Activated CD8-positive, alpha-beta memory T cell treated with anti-CD3 and anti-CD28 coated beads for 36 hours (primary cell): Measurements from ENCODE around the gene UBASH3A. TPM values are rescaled to one million over a fixed set of nuclear protein-coding genes. Genes with fewer than 3 reads are reported as not detected.

ENCODE experiments used
- CTCF ChIA-PET: fragments of 350-600 bp; sonication (Branson Sonifier 250); formaldehyde crosslinking; loops from one replicate; lab custom pipeline; 2021; ENCODE audit warnings: antibody characterized with exemption; lab: Charles Lee
- POLR2A ChIA-PET: fragments of 350-600 bp; sonication (Branson Sonifier 250); formaldehyde crosslinking; loops from one replicate; lab custom pipeline; 2021; ENCODE audit warnings: antibody characterized with exemption; lab: Charles Lee
- total RNA-seq, 2 experiments: library from RNA; stranded (reverse); gene quantifications; one replicate each; pipeline ENCODE4 v1.2.3, GENCODE V29; 2021

The UBASH3A gene
- 10 to 100 TPM; 27.4 to 28.2 TPM for total RNA-seq

DNA sequence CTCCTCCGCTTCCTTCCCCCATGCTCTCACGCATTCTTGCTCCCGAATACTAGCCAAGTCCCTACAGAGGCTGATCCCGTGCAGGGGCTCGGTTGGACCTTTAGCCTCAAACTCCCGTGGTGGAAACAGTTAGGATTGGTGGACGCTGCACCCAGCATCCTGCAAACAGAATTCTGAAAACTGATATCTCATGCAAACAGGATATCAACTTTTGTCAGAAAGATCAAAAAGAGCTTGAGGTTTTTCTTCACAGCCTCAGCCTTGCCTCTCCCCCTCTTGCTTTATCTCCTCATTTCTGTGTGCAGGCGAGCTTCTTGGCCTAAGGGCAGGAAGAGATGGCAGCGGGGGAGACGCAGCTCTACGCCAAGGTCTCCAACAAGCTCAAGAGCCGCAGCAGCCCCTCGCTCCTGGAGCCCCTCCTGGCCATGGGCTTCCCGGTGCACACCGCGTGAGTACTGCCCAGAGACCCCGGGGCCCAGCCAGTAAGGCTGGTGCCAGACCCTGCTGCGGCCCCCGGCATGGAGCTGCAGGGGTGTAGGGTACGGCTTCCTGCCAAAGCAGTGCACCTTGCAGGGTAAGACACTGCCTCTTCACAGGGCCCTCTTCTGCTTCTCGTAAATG is at the start of gene UBASH3A:
UBASH3A (plus strand) TSS at position 292 of the 621 bp plus-strand sequence; CDS start at position 336, 44 bp downstream.
- ChIA-PET POLR2A (interaction anchor here (0.7 to 3.7 kb wide), 11 partner anchors 9 to 169 kb away, joined by 3 to 35 read pairs (median 4); no protein-coding TSS in a partner anchor), CTCF (interaction anchor here (0.7 to 3.2 kb wide), 11 partner anchors 9 to 166 kb away, joined by 3 to 26 read pairs (median 10); no protein-coding TSS in a partner anchor)

DNA sequence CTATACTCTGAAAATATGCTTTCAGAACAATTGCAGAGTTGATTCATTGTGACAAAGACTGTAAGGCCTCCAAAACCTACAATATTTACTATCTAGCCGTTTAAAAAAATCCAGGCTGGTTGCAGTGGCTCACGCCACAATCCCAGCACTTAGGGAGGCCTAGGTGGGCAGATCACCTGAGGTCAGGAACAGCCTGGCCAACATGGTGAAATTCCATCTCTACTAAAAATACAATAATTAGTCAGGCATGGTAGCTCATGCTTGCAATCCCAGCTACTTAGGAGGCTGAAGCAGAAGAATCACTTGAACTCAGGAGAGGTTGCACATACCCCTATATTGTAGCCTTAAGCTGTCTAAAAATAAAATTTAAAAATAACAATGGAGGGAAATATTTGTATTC is 47.7 kb upstream of the UBASH3A start:
- ChIA-PET POLR2A (no interaction called here), CTCF (no interaction called here)

- ChIA-PET CTCF (no interaction called here), POLR2A (no interaction called here)
Measured at GRCh38 chr21:42356650-42357049, 47.1 kb upstream of the UBASH3A start.

GRCh38 chr21:42357307-42357706 is 46.4 kb upstream of the UBASH3A start:
- POLR2A ChIA-PET = no interaction called here
- CTCF ChIA-PET = no interaction called here

DNA sequence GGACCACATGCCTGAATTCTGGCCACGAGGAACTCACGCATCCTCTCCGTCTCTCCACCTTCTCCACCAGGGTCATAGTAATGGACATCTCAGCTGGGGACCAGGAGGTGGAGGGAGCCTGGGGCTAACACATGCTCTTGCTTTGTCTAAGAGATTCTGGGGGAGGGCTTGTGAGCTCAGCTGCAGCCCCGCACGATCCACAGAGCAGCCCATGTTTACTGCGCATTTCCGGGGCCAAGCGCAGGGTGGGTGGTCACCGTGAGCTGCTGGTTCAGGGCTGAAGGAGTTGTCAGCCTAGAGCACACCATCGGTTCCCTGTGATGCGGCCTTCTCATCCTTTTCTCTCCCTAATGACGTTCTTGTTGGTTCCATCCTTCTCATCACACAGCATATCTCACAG is 45.4 kb upstream of the UBASH3A start:
- POLR2A ChIA-PET = no interaction called here
- CTCF ChIA-PET = interaction anchor here (1.1 kb wide), 1 partner anchor 99 kb away, joined by 3 read pairs; no protein-coding TSS in a partner anchor

GRCh38 chr21:42358937-42359336 is 44.8 kb upstream of the UBASH3A start:
- ChIA-PET CTCF (interaction anchor here (1.1 kb wide), 1 partner anchor 100 kb away, joined by 3 read pairs; no protein-coding TSS in a partner anchor), POLR2A (no interaction called here)

- CTCF ChIA-PET = interaction anchor here (1.1 to 2.1 kb wide), 5 partner anchors 9 to 90 kb away, joined by 3 to 9 read pairs (median 4); no protein-coding TSS in a partner anchor
- POLR2A ChIA-PET = no interaction called here
Measured at GRCh38 chr21:42360317-42360716, 43.4 kb upstream of the UBASH3A start.

- CTCF ChIA-PET = interaction anchor here (1.1 to 2.1 kb wide), 4 partner anchors 8 to 89 kb away, joined by 3 to 9 read pairs (median 4); no protein-coding TSS in a partner anchor
- POLR2A ChIA-PET = no interaction called here
Measured at GRCh38 chr21:42361286-42361685, 42.4 kb upstream of the UBASH3A start.

GRCh38 chr21:42362198-42362597 is 41.5 kb upstream of the UBASH3A start:
- ChIA-PET POLR2A (no interaction called here), CTCF (no interaction called here)

GRCh38 chr21:42362700-42363099 is 41.0 kb upstream of the UBASH3A start:
- POLR2A ChIA-PET = no interaction called here
- CTCF ChIA-PET = no interaction called here

DNA sequence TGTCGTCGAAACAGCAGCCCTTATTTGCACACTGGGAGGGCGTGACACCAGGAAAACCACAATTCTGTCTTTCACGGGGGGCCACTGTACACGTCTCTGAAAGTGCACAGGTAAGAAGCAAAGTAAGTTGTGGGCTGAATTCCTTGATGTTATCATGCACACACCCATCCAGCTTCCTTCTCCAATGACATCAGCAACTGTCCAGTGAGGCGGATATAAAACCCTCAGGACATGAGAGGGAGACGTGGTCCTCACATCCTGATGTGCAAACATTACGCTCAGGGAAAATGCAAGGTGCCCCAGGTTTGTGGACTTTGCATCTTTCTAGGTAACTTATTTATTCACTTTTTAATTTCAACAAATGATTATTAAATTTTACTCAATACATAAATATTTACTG is 40.4 kb upstream of the UBASH3A start:
- ChIA-PET CTCF (no interaction called here), POLR2A (no interaction called here)

GRCh38 chr21:42364304-42364865 is 39.3 kb upstream of the UBASH3A start:
- ChIA-PET CTCF (no interaction called here), POLR2A (no interaction called here)

DNA sequence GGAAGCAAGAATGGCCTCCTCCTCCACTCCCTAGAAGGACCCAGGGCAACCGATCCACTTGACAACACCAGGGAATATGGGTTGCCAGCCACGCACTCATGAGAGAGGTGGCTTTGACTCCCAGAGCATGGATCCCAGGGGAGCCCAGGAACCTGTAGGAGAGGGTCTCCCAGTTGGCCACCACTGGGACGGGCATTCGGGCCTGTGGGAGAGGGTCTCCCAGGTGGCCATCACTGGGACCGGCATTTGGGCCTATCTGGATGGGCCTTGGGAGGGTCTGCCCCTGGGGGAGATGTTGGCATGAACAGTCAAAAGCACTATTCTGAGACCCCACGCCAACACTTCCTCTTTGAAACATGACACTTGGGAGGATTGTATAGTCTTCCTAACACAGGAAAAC is 37.9 kb upstream of the UBASH3A start:
- POLR2A ChIA-PET = no interaction called here
- CTCF ChIA-PET = no interaction called here

- ChIA-PET CTCF (interaction anchor here (0.8 to 1.9 kb wide), 2 partner anchors 29 to 56 kb away, joined by 3 to 4 read pairs; no protein-coding TSS in a partner anchor), POLR2A (no interaction called here)
Measured at GRCh38 chr21:42366292-42367010, 37.3 kb upstream of the UBASH3A start, which contains the start of gene TFF1. TFF1 (minus strand) TSS chr21:42366535; CDS start chr21:42366495, 40 bp downstream.

DNA sequence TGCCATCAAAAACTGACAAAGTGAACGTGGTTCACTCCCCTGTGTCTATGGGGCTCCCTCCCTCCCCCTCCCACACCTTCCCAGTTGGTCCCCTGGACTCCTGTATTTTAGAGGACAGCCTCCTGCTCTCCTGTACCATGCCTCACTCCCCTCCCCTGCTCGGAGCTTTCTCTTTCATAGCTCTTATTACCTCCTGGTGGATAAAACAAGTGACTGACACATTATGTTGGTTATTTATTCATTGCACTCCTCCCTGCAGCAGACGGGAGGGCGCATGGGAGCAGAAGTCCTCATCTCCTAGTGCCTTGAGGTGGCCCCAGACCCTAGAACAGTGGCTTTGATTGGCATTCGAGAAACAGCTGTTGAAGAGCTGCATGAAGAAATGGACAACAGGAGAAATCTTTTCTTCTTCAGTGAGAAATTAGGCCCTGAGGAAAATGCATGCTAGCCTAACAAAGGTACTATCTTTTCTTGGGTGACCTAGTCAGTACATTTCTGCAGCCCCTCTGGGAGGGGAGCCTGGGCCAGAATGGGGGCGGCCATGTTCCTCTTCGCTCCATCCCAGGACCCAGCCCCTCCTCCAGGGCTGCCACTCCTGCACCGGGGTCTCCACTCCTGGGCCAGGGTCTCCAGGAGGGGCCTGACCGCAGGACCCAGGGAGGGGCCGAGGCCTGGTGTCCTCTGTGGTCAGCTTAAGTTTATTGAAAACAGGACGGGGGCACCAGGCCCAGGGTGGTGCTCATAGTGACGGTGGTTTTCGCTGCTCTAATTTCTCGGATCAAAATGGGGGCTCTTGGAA is 36.1 kb upstream of the UBASH3A start:
- ChIA-PET POLR2A (interaction anchor here (0.7 kb wide), 1 partner anchor 21 kb away, joined by 4 read pairs; no protein-coding TSS in a partner anchor), CTCF (interaction anchor here (0.8 to 1.9 kb wide), 2 partner anchors 30 to 58 kb away, joined by 3 to 4 read pairs; no protein-coding TSS in a partner anchor)

DNA sequence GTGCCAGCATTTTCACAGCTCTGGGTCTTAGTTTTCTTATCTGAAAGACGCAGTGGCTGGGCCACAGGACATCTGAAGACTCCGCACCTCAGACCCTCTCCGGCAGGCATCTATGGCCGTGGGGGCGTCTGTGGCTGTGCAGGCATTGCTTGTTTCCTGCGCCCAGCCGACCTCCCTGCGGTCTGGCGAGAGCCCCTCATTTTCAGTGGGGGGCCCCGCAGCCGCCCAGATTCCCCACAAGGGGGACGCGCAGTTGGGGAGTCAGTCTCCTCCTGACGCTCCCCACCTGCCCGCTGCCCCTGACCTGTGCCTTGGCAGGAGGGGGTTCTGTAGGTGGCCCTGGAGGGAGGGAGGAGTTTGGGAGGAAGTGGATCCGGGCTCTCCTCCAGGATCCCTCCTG is 33.9 kb upstream of the UBASH3A start:
- CTCF ChIA-PET = interaction anchor here (1.0 kb wide), 1 partner anchor 9 kb away, joined by 3 read pairs; no protein-coding TSS in a partner anchor
- POLR2A ChIA-PET = no interaction called here

DNA sequence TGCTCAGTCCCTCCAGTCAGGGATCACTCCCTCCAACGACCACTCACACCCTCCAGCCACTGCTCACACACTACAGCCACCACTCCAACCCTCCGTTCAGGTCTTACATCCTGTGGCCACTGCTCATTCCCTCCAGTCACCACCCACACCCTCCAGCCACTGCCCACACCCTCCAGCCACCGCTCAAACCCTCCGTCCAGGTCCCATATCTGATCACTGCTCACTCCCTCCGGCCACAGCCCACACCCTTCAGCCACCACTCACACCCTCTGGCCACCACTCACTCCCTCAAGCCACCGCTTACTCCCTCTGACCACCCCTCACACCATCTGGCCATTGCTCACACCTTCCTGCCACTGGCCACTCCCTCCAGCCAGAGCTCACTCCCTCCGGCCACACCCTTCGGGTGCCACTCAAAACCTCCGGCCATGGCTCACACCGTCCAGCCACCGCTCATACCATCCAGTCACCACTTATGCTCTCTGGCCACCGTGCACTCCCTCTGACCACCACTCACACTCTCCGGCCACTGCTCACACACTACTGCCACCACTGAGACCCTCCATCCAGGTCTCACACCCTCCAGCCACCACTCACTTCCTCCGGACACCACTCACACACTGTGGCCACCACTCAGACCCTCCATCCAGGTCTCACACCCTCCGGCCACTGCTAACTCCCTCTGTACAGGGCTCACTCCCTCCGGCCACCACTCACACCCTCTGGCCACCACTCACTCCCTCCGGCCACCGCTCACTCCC is 32.6 kb upstream of the UBASH3A start:
- CTCF ChIA-PET = interaction anchor here (1.0 kb wide), 1 partner anchor 11 kb away, joined by 3 read pairs; no protein-coding TSS in a partner anchor

More for the DNA sequence above, 32.6 kb upstream of the UBASH3A start:
- POLR2A ChIA-PET = no interaction called here
